GM18508 (cell line): ENCODE measurements around the gene SLC3A2.

ENCODE experiments used
- ATAC-seq: cut with Tn5 transposase; IDR thresholded peaks from one replicate; pipeline ENCODE4 v1.9.1; 2021; ENCODE audit warnings: moderate number of reproducible peaks; ENCODE audit not compliant: insufficient read depth, unreplicated experiment

SLC3A2 gene

DNA sequence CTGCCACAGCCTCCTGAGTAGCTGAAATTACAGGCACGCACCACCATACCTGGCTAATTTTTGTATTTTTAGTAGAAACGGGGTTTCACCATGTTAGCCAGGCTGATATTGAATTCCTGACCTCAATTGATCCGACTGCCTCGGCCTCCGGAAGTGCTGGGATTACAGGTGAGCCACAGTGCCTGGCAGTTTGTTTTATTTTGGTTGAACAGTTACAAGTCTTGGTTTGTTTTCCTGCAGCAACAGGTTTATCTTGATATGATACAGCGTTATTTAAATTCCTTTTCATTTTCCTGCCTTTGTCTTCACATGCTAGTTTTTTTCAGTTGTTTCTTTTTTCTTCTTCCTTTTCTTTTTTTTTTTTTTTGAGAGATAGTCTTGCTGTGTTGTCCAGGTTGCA lies 4.0 kb upstream of the SLC3A2 start:
- ATAC-seq: no peak

- ATAC-seq: no peak
Measured at GRCh38 chr11:62879235-62879978, 1.3 kb upstream of the SLC3A2 start.

DNA sequence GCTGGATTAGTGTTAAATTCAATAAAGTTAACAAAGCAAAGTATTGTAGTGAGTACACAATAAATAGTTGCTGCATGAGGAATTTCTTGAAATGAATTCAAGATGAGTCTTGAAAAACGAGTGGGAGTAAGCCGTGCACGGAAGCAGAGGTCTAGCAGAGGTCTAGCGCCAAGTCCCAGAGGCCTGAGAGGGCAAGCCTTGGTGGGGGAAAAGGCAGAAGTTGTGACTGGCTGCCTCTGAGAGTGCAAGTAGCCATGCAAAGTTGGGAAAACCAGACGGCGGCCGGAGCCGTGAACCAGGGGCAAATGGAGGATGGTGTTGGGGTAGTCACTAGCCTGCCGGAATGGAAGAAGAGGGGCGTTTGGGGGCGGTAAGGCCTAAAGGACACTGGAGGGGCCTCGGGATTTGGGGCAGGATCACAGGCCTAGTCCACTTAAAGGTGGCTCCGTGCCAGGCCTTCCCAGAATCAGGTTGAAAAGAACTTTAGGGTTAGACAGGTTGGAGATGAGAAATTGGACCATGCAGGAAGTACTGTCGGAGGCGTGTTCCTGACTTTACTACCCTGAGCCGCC lies 379 bp upstream of the SLC3A2 start:
- ATAC-seq: no peak

DNA sequence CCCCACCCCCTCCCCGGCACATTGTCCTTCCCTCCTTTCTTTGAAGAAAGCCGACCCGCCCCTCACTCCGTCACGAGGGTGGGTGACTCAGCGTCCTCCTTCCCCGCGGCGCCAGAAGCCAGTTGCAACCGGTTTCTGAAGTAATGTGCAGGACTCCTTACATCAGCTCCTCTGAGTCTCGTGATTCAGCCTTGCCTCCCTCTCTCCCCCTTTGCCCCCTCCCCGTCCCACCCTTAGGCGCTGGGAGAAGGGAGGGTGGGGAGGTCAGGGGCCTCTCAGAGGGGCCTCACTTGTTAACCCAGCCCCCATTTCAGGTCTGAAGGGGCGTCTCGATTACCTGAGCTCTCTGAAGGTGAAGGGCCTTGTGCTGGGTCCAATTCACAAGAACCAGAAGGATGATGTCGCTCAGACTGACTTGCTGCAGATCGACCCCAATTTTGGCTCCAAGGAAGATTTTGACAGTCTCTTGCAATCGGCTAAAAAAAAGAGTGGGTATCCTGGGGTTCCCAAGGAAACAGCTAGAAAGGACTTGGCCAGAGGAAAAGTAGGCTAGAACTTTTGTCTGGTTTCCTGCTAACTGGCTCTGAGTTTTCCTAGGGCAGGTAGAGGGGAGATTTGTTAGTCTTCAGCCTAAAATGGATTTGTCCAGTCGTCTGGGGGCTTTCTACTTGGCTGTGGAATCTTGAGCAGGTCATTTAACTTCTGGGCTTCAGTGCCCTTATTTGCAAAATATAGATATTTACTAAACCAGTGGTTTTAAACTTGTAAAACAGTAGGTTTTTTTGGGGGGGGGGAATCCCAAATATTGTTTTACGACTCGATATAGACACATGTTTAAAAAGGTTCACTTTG lies 1.1 kb downstream of the SLC3A2 start:
- ATAC-seq: peak; percentile 26

GRCh38 chr11:62882431-62882749 lies 1.7 kb downstream of the SLC3A2 start:
- no peak for ATAC-seq

- ATAC-seq: no peak
Measured at GRCh38 chr11:62882788-62883501, 2.2 kb downstream of the SLC3A2 start.

- no peak for ATAC-seq
Measured at GRCh38 chr11:62883673-62884072, 3.0 kb downstream of the SLC3A2 start.

DNA sequence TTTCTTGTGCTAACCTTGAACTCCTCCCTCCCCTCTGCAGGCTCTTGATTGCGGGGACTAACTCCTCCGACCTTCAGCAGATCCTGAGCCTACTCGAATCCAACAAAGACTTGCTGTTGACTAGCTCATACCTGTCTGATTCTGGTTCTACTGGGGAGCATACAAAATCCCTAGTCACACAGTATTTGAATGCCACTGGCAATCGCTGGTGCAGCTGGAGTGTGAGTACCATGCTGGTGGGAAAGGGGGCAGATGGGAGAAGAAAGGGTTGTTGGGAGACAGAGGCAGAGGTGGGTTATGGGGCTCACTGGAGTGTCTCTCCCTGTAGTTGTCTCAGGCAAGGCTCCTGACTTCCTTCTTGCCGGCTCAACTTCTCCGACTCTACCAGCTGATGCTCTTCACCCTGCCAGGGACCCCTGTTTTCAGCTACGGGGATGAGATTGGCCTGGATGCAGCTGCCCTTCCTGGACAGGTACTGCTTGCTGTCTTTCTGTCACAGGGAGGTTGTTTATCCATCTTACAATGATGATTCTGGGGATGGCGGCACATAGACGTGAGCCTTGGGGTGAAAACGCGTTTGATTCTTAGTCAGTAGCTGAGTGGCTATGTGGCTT lies 4.5 kb downstream of the SLC3A2 start:
- no peak for ATAC-seq

DNA sequence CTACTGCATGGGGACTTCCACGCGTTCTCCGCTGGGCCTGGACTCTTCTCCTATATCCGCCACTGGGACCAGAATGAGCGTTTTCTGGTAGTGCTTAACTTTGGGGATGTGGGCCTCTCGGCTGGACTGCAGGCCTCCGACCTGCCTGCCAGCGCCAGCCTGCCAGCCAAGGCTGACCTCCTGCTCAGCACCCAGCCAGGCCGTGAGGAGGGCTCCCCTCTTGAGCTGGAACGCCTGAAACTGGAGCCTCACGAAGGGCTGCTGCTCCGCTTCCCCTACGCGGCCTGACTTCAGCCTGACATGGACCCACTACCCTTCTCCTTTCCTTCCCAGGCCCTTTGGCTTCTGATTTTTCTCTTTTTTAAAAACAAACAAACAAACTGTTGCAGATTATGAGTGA lies 7.7 kb downstream of the SLC3A2 start:
- ATAC-seq: no peak

DNA sequence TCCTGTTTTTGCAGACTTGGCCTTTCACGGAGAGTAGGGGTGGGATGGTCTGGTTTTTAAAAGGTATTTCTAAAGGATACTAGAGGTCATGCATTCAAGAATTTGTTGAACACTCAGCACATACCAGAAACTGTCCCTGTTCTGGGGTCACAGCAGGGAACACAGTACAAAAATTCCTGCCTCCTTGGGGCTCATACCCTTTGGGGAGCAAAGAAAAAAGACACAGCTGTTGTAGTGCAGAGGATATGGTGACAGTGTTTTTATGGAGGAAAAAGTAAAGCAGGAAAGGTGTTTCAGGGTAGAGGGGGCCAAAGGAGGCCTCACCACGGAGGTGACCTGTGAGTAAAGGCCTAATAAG lies 8.4 kb downstream of the SLC3A2 start:
- ATAC-seq: no peak

- no peak for ATAC-seq
Measured at GRCh38 chr11:62889484-62890437, 9.1 kb downstream of the SLC3A2 start.

DNA sequence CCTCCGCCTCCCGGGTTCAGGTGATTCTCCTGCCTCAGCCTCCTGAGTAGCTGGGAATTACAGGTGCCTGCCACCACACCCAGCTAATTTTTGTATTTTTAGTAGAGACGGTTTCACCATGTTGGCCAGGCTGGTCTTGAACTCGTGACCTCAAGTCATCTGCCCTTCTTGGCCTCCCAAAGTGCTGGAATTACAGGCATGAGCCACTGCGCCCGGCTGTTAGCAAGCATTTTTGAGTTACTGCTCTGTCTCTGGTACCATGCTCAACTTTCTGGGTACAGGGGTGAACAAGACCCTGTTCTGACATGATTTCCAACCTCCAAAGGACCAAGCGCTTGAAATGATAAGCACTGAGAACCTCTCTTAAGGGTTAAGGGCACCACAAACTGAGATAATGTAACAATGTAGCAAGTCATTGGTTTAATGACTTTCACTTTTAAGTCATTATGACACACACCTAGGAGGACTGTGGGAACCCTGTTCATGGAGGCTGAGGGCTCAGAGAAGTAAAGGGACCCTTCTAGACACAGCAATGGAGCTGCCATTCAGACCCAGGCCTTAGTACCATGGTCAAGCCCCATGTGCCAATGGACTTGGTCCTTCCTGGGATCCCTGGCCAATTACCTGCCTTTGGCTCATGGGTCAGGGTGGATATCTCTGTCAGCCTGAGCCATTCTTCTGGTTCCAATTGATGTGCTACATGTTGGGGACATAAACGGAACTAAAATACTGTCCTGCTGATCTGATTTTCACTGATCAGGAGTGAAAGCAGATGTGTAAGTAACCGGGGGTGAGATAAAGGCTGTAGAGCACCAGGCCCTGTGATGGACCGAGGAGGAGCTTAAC lies 11.6 kb downstream of the SLC3A2 start:
- no peak for ATAC-seq

- no peak for ATAC-seq
Measured at GRCh38 chr11:62895501-62895900, 14.8 kb downstream of the SLC3A2 start.

DNA sequence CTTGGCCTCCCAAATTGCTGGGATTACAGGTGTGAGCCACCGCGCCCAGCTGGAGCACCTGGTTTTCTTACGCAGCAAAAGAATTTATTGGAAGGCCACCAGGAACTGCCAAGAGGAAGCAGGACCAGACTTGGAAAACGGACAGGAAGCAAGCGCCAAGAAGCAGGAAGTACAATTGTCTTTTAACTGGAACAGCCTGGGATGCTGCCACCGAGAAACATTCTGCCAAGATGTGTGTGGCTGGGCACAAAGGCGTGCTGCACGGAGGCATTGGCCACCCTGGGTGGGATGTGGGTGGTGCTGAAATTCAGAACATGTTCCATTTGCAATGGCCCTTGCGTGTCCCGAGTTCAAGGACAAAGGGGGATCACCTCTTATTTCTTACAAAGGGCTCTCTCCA lies 15.4 kb downstream of the SLC3A2 start:
- no peak for ATAC-seq

DNA sequence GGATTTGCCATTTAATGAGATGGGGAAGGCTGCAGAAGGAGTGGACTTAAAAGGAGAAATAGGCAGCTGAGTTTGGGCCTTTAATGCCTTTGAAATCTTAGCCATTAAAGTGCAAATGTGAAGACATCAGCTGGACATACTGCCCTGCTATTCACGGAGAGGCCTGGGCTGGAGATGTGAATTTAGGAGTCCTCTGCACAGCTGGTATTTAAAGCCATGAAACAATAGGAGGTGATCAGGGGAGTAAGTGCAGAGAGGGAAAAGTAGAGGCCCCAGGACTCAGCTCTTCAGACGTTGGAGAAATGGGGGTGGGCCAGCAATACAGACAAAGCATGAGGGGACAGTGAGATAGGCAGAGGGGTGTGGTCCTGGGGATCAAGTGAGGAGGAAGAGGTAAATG lies 16.6 kb downstream of the SLC3A2 start:
- no peak for ATAC-seq

DNA sequence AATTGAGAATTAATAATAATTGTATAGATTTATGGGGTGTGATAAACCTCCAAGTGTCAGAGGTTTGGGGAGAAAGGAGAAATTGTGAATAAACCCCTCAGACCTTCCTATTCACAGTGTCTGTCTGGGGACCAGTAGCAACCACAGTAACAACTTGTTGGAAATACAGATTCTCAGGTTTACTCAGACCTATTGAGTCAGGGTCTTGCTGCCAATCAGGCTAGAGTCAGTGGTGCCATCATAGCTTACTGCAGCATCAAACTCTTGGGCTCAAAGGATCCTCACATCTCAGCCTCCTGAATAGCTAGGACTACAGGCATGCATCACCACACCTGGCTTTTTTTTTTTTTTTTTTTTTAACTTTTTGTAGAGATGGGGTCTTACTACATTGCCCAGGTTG lies 17.3 kb downstream of the SLC3A2 start:
- no peak for ATAC-seq

DNA sequence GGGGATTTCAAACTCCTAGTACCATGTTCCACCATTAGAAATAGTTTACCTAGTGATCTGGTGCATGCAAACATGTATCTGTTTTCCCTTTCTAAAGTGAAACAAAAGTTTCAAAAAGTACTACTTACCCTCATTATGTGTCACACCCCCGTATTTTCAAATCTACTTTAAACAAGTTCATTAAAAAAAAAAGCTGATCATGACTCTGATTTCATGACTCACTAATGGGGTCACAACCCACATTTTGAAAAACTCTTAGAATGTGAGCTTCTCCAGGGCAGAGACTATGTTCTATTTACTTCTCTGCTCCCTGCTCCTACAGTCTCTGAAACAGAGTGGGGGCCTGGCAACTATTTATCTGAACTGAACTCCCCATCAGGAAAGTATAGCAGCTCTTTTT lies 22.2 kb downstream of the SLC3A2 start:
- no peak for ATAC-seq

DNA sequence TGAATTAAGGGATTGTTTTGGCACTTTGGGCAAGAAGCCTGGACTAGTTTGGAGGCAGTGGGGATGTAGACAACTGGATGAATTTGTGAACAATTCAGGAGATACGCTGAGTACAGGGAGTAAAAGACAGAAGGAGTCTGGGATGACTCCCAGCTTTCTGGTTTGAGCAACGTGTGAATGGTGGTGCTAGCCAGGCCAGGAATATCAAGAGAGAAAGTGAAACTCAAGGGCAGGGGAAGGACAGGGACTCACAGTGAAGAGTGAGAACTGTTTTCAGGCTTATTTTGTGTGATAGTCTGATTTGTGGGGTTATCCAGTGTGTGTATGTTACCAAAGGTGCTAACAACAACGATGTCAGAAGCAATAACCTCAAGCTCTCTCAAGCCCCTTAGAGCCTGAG lies 24.6 kb downstream of the SLC3A2 start:
- ATAC-seq: no peak
